ENCODE measurements around the gene FILIP1. TPM values are rescaled to one million over a fixed set of nuclear protein-coding genes. Genes with fewer than 3 reads are reported as not detected.

The FILIP1 gene
- total and polyA plus RNA-seq, 10 of the 15 experiments (the other 5 are each of a cell fraction or from before 2014, with no cell fraction given) = 0.23 to 2.0 (median 0.44) TPM

DNA sequence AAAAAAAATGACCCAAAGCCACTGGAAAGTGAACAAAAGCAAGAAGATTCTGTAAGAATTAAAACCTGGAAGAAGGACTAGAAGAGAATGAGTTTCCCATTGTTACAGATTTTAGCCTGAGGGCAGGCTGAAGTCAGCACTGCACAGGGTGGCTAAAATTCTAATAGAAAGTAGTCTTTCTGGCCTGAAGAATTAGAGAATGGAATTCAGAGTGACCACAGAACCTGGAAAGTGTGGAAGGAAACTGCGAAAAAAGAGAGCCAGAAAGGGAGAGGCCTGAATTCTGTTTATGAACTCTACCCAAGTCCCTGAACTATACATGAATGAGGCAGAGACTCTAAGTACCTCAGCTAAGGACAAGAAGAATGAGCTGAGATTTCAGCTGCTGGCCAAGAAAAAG is 38.9 kb upstream of the FILIP1 start:
- CTCF ChIA-PET = no interaction called here
- WGBS (ENCODE audit: insufficient coverage, insufficient replicate concordance, low lambda C conversion rate, missing lambda C conversion rate) = 0% methylated on average over 1 of the region's 1 CpG
- TF ChIP-seq CREM (IDR thresholded peaks at IDR 0.05; ENCODE audit: low read depth) (no peak), MYB (IDR thresholded peaks at IDR 0.05; ENCODE audit: borderline replicate concordance, low read depth, low read length) (no peak), ESRRA (IDR thresholded peaks at IDR 0.05; ENCODE audit: low read length) (no peak), NR2C2 (IDR thresholded peaks at IDR 0.05; ENCODE audit: borderline replicate concordance, control insufficient read depth, insufficient read length, low read depth) (no peak), NFXL1 (IDR thresholded peaks at IDR 0.05; ENCODE audit: borderline replicate concordance) (no peak), SREBF1 (IDR thresholded peaks at IDR 0.05; ENCODE audit: low read length) (no peak), TCF7 (IDR thresholded peaks at IDR 0.05; ENCODE audit: borderline replicate concordance) (no peak), TARDBP (IDR thresholded peaks at IDR 0.05; ENCODE audit: borderline replicate concordance) (no peak), SIX5 (IDR thresholded peaks at IDR 0.05; ENCODE audit: low read depth, low read length, severe bottlenecking) (no peak), SMC3 (IDR thresholded peaks at IDR 0.05; ENCODE audit: borderline replicate concordance, low read length) (no peak), SPI1 (IDR thresholded peaks at IDR 0.05; ENCODE audit: borderline replicate concordance, insufficient read depth, low read depth, low read length) (no peak), STAT3 (IDR thresholded peaks at IDR 0.05; ENCODE audit: low read depth, low read length) (no peak), DPF2 (IDR thresholded peaks at IDR 0.05) (no peak)
- TF ChIP-seq, protein P1, sequence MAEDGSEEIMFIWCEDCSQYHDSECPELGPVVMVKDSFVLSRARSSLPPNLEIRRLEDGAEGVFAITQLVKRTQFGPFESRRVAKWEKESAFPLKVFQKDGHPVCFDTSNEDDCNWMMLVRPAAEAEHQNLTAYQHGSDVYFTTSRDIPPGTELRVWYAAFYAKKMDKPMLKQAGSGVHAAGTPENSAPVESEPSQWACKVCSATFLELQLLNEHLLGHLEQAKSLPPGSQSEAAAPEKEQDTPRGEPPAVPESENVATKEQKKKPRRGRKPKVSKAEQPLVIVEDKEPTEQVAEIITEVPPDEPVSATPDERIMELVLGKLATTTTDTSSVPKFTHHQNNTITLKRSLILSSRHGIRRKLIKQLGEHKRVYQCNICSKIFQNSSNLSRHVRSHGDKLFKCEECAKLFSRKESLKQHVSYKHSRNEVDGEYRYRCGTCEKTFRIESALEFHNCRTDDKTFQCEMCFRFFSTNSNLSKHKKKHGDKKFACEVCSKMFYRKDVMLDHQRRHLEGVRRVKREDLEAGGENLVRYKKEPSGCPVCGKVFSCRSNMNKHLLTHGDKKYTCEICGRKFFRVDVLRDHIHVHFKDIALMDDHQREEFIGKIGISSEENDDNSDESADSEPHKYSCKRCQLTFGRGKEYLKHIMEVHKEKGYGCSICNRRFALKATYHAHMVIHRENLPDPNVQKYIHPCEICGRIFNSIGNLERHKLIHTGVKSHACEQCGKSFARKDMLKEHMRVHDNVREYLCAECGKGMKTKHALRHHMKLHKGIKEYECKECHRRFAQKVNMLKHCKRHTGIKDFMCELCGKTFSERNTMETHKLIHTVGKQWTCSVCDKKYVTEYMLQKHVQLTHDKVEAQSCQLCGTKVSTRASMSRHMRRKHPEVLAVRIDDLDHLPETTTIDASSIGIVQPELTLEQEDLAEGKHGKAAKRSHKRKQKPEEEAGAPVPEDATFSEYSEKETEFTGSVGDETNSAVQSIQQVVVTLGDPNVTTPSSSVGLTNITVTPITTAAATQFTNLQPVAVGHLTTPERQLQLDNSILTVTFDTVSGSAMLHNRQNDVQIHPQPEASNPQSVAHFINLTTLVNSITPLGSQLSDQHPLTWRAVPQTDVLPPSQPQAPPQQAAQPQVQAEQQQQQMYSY (CRISPR knock-in tag; IDR thresholded peaks at IDR 0.05) = no peak
- TF ChIP-seq, protein P2, sequence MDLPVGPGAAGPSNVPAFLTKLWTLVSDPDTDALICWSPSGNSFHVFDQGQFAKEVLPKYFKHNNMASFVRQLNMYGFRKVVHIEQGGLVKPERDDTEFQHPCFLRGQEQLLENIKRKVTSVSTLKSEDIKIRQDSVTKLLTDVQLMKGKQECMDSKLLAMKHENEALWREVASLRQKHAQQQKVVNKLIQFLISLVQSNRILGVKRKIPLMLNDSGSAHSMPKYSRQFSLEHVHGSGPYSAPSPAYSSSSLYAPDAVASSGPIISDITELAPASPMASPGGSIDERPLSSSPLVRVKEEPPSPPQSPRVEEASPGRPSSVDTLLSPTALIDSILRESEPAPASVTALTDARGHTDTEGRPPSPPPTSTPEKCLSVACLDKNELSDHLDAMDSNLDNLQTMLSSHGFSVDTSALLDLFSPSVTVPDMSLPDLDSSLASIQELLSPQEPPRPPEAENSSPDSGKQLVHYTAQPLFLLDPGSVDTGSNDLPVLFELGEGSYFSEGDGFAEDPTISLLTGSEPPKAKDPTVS (IDR thresholded peaks at IDR 0.05; ENCODE audit: low read depth, low read length) = no peak
- TF ChIP-seq, protein P3, sequence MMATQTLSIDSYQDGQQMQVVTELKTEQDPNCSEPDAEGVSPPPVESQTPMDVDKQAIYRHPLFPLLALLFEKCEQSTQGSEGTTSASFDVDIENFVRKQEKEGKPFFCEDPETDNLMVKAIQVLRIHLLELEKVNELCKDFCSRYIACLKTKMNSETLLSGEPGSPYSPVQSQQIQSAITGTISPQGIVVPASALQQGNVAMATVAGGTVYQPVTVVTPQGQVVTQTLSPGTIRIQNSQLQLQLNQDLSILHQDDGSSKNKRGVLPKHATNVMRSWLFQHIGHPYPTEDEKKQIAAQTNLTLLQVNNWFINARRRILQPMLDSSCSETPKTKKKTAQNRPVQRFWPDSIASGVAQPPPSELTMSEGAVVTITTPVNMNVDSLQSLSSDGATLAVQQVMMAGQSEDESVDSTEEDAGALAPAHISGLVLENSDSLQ (IDR thresholded peaks at IDR 0.05) = no peak
- TF ChIP-seq, protein P4, sequence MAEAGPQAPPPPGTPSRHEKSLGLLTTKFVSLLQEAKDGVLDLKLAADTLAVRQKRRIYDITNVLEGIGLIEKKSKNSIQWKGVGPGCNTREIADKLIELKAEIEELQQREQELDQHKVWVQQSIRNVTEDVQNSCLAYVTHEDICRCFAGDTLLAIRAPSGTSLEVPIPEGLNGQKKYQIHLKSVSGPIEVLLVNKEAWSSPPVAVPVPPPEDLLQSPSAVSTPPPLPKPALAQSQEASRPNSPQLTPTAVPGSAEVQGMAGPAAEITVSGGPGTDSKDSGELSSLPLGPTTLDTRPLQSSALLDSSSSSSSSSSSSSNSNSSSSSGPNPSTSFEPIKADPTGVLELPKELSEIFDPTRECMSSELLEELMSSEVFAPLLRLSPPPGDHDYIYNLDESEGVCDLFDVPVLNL (IDR thresholded peaks at IDR 0.05; ENCODE audit: low read depth, low read length) = no peak

More for the DNA sequence above, 38.9 kb upstream of the FILIP1 start:
- H3K27me3 ChIP-seq (replicated peaks in 1 of 2; ENCODE audit: control insufficient read depth in 2 of 2, insufficient read depth in 2 of 2, low read length in 1 of 2) = no peaks in the 10 kb centered on the region
- DNase-seq (ENCODE audit: low read depth, low spot score) = no peak
- in situ Hi-C loops (cut with MboI) (no loop called here), intact Hi-C loops (cut with micrococcal nuclease; ENCODE audit: unreplicated experiment) (no loop called here)
- H4K20me1 ChIP-seq (ENCODE audit: control insufficient read depth, insufficient read depth) = no peaks in the 10 kb centered on the region
- no peaks in the 10 kb centered on the region for H3K79me2 ChIP-seq (ENCODE audit: control insufficient read depth, insufficient read depth, low read length)
- no peak overlapping the region for H3K4me2 ChIP-seq (ENCODE audit: control insufficient read depth, insufficient read depth)
- no peak for ATAC-seq
- H3K4me3 ChIP-seq = no peak overlapping the region
- RAD21 ChIA-PET (ENCODE audit: unreplicated experiment) = no interaction called here
- H3K27ac ChIP-seq (ENCODE audit: control insufficient read depth, insufficient read depth) = no peak overlapping the region
- POLR2A ChIA-PET = no interaction called here
- H3K9me3 ChIP-seq (replicated peaks; ENCODE audit: control insufficient read depth, insufficient read depth, low read length) = no peaks in the 10 kb centered on the region
- SMC1A ChIA-PET (ENCODE audit: uncharacterized antibody, unreplicated experiment) = interaction anchor here (1.5 kb wide), 1 partner anchor 321 kb away, joined by 4 read pairs; no protein-coding TSS in a partner anchor
- FAIRE-seq = no peak
- BruUV-seq (replicated peaks) = no TSS peak
- H3K4me1 ChIP-seq (ENCODE audit: control insufficient read depth, insufficient read depth, low read length) = no peaks in the 10 kb centered on the region
- H2AFZ ChIP-seq (ENCODE audit: control insufficient read depth, low read depth, low read length) = no peak overlapping the region
- no peaks in the 10 kb centered on the region for H3K36me3 ChIP-seq (ENCODE audit: control insufficient read depth in 2 of 2, insufficient read depth in 2 of 2, low read length in 1 of 2)
- no peak overlapping the region for H3K9ac ChIP-seq (ENCODE audit: control insufficient read depth, insufficient read depth, low read length)

All from GM12878 (cell line).